NT2/D1 (cell line): Measurements from ENCODE around the gene TNFRSF8.
"Not testable (repeated sequence)": the region's sequence is repeated elsewhere in the genome, so short reads cannot be mapped to it uniquely, and the experiment has no call there.

ENCODE experiments used
- DNase-seq: peaks from one replicate; pipeline ENCODE4 v3.0.0-alpha.2; 2011; ENCODE audit warnings: low read depth, low spot score
- H3K27me3 ChIP-seq: 2 replicates; pipeline ENCODE4 v1.6.0; 2011; ENCODE audit warnings: mild to moderate bottlenecking; ENCODE audit not compliant: insufficient read length, insufficient read depth
- H3K36me3 ChIP-seq: 2 replicates; pipeline ENCODE4 v1.6.1; 2011; ENCODE audit warnings: mild to moderate bottlenecking, low read length, mixed read lengths; ENCODE audit not compliant: insufficient read depth, insufficient read length
- H3K4me1 ChIP-seq: 2 replicates; pipeline ENCODE4 v1.5.1; 2011; ENCODE audit not compliant: insufficient read depth, insufficient read length
- H3K4me3 ChIP-seq: 2 replicates; pipeline ENCODE4 v1.5.1; 2011; ENCODE audit warnings: low read depth; ENCODE audit not compliant: insufficient read length
- H3K9ac ChIP-seq: 2 replicates; pipeline ENCODE4 v1.6.0; 2011; ENCODE audit warnings: low read depth; ENCODE audit not compliant: insufficient read length
- H3K9me3 ChIP-seq: 2 replicates; pipeline ENCODE4 v1.5.1; 2011; ENCODE audit warnings: mild to moderate bottlenecking, low read length; ENCODE audit not compliant: insufficient read depth
- SUZ12 ChIP-seq: IDR thresholded peaks from 2 replicates; pipeline ENCODE4 v1.6.1; 2011; ENCODE audit not compliant: insufficient read length, insufficient read depth; ENCODE audit errors: extremely low read depth
- YY1 ChIP-seq: IDR thresholded peaks from 2 replicates; pipeline ENCODE4 v1.6.1; 2011; ENCODE audit not compliant: insufficient read length, insufficient read depth
- ZNF274 ChIP-seq: IDR thresholded peaks from 2 replicates; pipeline ENCODE4 v1.6.1; 2011; ENCODE audit warnings: mild to moderate bottlenecking, low read depth, low read length

TNFRSF8 gene

GRCh38 chr1:12032161-12032621, 30.9 kb upstream of the TNFRSF8 start:
- TF ChIP-seq YY1 (no peak), ZNF274 (no peak), SUZ12 (no peak)
- no peaks in the 10 kb centered on the region for H3K27me3 ChIP-seq
- DNase-seq = no peak
- no peak overlapping the region for H3K4me3 ChIP-seq
- no peaks in the 10 kb centered on the region for H3K9me3 ChIP-seq
- peaks cover 5% of the 10 kb centered on the region for H3K4me1 ChIP-seq
- H3K9ac ChIP-seq = no peak overlapping the region
- H3K36me3 ChIP-seq = peaks cover 59% of the 10 kb centered on the region

- not testable (repeated sequence) for H3K27me3 ChIP-seq, H3K9ac ChIP-seq, H3K4me3 ChIP-seq, DNase-seq, H3K4me1 ChIP-seq, H3K9me3 ChIP-seq
- peaks cover 47% of the 10 kb centered on the region for H3K36me3 ChIP-seq
These were observed 29.7 kb upstream of the TNFRSF8 start for GRCh38 chr1:12033441-12033840.

- peaks cover 38% of the 10 kb centered on the region for H3K36me3 ChIP-seq
- no peaks in the 10 kb centered on the region for H3K9me3 ChIP-seq
- no peak for TF ChIP-seq YY1
- no peak for TF ChIP-seq ZNF274
- TF ChIP-seq SUZ12 = no peak
- H3K4me3 ChIP-seq = no peak overlapping the region
- no peak overlapping the region for H3K9ac ChIP-seq
- no peaks in the 10 kb centered on the region for H3K27me3 ChIP-seq
- peaks cover 7% of the 10 kb centered on the region for H3K4me1 ChIP-seq
- no peak for DNase-seq
These were observed 28.7 kb upstream of the TNFRSF8 start for GRCh38 chr1:12034381-12034801.

GRCh38 chr1:12035312-12035711, 27.8 kb upstream of the TNFRSF8 start:
- TF ChIP-seq ZNF274 = no peak
- no peak for TF ChIP-seq SUZ12
- TF ChIP-seq YY1 = no peak
- no peak for DNase-seq
- H3K9ac ChIP-seq = no peak overlapping the region
- H3K9me3 ChIP-seq = no peaks in the 10 kb centered on the region
- no peak overlapping the region for H3K4me3 ChIP-seq
- peaks cover 7% of the 10 kb centered on the region for H3K4me1 ChIP-seq
- peaks cover 28% of the 10 kb centered on the region for H3K36me3 ChIP-seq
- H3K27me3 ChIP-seq = no peaks in the 10 kb centered on the region

- Histone ChIP-seq H3K27me3 (no peaks in the 10 kb centered on the region), H3K9ac (no peak overlapping the region), H3K36me3 (peaks cover 8% of the 10 kb centered on the region), H3K4me1 (peaks cover 2% of the 10 kb centered on the region), H3K4me3 (no peak overlapping the region), H3K9me3 (no peaks in the 10 kb centered on the region)
- DNase-seq = no peak
- TF ChIP-seq YY1 (no peak), ZNF274 (no peak), SUZ12 (no peak)
These were observed 25.4 kb upstream of the TNFRSF8 start for GRCh38 chr1:12037486-12038355.

GRCh38 chr1:12038356-12039163, 24.5 kb upstream of the TNFRSF8 start:
- Histone ChIP-seq H3K9me3 (no peaks in the 10 kb centered on the region), H3K4me3 (no peak overlapping the region), H3K27me3 (no peaks in the 10 kb centered on the region), H3K36me3 (peaks cover 4% of the 10 kb centered on the region), H3K9ac (no peak overlapping the region), H3K4me1 (peaks cover 2% of the 10 kb centered on the region)
- DNase-seq = no peak
- TF ChIP-seq YY1 (no peak), SUZ12 (no peak), ZNF274 (no peak)

GRCh38 chr1:12039164-12039525, 24.0 kb upstream of the TNFRSF8 start:
- Histone ChIP-seq H3K27me3 (no peaks in the 10 kb centered on the region), H3K36me3 (peaks cover 4% of the 10 kb centered on the region), H3K9ac (no peak overlapping the region), H3K9me3 (no peaks in the 10 kb centered on the region), H3K4me3 (no peak overlapping the region), H3K4me1 (peaks cover 2% of the 10 kb centered on the region)
- no peak for TF ChIP-seq ZNF274
- TF ChIP-seq YY1 = no peak
- TF ChIP-seq SUZ12 = no peak
- no peak for DNase-seq

GRCh38 chr1:12039824-12040456, 23.2 kb upstream of the TNFRSF8 start:
- not testable (repeated sequence) for H3K27me3 ChIP-seq, H3K9ac ChIP-seq, H3K4me1 ChIP-seq, H3K9me3 ChIP-seq, DNase-seq, H3K4me3 ChIP-seq, H3K36me3 ChIP-seq
